AG09309 (cell line): Measurements from ENCODE around the gene RPLP2.
A peak's percentile ranks its signal among the peaks of the same experiment; 100 is the strongest.

Experiments used
- DNase-seq: peaks from one replicate; pipeline ENCODE4 v3.0.0-alpha.2; 2010; ENCODE audit warnings: low read depth
- H3K4me3 ChIP-seq: 2 replicates; pipeline ENCODE4 v1.5.1; 2011; ENCODE audit warnings: mild to moderate bottlenecking, low read depth, low read length, moderate library complexity; ENCODE audit not compliant: control insufficient read depth
- CTCF ChIP-seq: IDR thresholded peaks from 2 replicates; pipeline ENCODE4 v1.5.1; 2011; ENCODE audit warnings: mild to moderate bottlenecking, low read depth, low read length, inconsistent platforms; ENCODE audit not compliant: insufficient read depth, control insufficient read depth; ENCODE audit errors: missing control alignments

Gene RPLP2

DNA sequence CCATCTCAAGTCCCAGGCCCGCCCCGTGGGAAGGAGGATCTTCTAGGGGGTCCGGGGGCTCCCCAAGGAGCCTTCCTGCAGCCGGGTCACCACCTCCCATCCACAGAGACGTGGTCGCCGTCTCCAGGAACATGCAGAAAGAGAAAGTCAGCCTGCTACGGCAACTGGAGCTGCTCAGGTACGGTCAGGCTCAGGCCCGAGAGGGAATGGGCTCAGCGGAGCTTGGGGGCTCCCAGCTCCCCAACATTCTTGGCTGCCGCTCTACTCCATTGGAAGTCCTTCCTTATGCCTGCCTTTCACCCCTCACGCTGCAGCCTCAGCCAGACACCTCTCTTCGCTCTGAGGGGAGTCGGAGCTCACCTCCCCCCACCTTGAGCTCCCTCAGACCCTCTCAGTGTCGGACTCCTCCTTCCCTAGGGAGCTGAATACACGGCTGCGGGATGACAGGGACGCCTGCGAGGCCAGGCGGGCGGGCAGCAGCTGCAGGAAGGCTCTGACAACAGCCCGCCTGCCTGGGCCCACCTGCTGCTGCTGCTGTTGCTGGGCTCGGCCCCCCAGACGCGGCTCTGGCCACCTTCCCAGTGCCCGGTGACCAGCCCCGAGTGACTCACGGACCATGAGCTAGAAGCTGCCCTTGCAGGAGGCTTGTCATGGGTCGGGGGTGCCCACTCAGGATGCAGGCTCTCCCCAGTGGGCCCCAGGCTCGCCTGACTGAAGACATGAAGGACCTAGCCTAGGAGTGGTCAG lies 21.5 kb downstream of the RPLP2 start:
- TF ChIP-seq CTCF: no peak
- H3K4me3 ChIP-seq: no peak overlapping the region
- no peak for DNase-seq

DNA sequence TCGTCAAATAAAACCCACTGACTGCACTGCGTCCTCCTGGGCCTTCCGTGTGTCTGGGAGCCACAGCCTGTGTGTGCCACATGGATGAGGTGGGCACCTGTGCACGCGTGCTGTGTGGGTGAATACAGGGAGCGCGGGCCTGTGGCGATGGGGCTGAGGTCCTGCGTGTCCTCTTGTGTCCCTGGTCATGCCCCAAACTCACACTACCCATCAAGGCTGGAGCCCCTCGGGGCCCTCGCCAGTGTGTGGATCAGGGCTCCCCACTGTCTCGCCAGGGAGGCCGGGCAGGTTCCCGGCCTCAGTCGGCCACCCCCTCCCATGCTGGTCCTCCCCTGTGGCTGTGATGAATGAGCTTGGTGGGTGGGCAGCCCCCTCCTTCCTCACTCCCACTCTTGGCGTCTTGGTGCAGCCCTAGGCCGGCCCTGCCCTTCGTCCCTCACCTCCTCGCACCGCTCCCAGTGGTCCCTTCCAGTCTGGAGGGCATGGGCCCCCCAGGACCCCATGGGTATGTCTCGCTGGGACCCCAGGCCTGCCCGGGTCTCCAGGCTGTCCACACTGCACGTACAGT lies 22.3 kb downstream of the RPLP2 start:
- H3K4me3 ChIP-seq: peak overlapping the region; percentile 63
- DNase-seq: no peak
- no peak for TF ChIP-seq CTCF

DNA sequence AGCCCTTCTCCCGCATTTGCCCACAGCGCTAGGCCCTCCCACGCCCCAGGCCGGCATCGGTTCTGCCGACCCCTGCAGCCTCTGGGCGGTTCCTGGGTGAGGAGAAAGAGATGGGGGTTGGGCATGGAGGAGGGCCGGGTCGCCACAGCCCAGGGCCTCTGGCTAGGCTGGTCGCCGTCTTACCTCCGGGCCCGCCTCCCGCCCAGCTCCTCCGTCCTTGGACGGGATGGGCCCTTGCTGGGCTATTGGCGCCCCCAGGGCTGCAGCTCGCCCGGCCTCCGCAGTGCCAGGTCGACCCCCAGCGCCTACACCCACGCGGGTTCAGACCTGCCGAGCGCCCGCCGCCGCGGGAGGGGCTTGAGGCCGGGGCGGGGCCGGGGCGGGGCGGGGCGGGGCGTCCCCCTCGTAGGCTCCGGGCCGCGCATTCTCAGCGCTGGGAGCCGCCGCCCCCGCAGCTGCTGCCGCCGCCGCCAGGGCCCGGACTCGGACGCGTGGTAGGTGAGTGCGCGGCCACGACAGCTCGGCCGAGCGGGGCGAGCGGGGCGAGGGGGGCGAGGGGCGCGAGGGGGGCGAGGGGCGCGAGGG lies 22.9 kb downstream of the RPLP2 start, which contains the start of gene CD151:
Gene CD151, plus strand, starts transcription at position 424 of the 585 bp plus-strand sequence. CDS start 3,118 bp downstream, outside the sequence.
- TF ChIP-seq CTCF: no peak
- DNase-seq: no peak

GRCh38 chr11:833114-833791 lies 23.5 kb downstream of the RPLP2 start:
- DNase-seq: no peak

More for the DNA sequence above, 22.9 kb downstream of the RPLP2 start, which contains the start of gene CD151:
- peak within 1 kb of the TSS; percentile 63 for H3K4me3 ChIP-seq

DNA sequence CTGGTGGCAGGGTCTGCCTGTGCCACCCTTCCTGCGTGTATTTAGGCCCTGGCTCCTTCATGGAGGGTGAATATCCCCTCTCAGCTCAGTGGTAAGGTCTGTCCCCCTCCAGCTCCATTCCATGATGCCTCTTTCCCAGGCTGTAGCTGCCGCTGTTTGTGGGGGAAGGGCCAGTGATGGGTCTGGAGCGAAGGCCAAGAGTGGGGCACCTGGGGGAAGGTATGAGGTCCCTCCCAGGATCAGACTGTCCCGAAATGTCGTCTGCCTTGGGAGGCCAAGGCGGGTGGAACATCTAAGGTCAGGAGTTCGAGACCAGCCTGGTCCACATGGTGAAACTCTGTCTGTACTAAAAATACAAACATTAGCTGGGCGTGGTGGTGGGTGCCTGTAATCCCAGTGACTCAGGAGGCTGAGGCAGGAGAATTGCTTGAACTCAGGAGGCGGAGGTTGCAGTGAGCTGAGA lies 24.1 kb downstream of the RPLP2 start:
- H3K4me3 ChIP-seq: peak overlapping the region; percentile 63
- DNase-seq: no peak
- TF ChIP-seq CTCF: no peak

More at GRCh38 chr11:833114-833791, 23.5 kb downstream of the RPLP2 start:
- no peak for TF ChIP-seq CTCF
- peak overlapping the region; percentile 63 for H3K4me3 ChIP-seq
